HTERT RPE-1 (cell line): ENCODE measurements around the gene IL1RAPL1.

Experiments
- in situ Hi-C: fragments of 300-500 bp; cut with MboI; formaldehyde crosslinking; loops from 4 replicates; pipeline ENCODE4 v1.14.3; 2020; ENCODE audit warnings: low sequenced_read_pairs

The IL1RAPL1 gene

DNA sequence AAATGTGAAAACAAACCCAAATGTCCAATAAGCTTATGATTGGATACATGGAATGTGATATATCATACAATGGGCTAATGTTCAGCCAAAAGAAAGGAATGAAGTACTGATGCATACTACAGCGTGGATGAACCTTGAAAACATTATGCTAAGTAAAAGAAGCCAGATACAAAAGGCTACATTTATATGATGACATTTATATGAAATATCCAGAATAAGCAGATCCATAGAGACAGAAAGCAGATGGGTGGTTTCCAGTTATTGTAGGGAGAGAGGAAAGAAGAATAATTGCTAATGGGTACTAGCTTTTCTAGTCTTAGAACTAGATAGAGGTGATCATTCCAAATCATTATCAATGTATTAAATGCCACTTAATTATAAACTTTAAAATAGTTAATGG is 801.3 kb downstream of the IL1RAPL1 start:
- in situ Hi-C loops, result no loop called here

DNA sequence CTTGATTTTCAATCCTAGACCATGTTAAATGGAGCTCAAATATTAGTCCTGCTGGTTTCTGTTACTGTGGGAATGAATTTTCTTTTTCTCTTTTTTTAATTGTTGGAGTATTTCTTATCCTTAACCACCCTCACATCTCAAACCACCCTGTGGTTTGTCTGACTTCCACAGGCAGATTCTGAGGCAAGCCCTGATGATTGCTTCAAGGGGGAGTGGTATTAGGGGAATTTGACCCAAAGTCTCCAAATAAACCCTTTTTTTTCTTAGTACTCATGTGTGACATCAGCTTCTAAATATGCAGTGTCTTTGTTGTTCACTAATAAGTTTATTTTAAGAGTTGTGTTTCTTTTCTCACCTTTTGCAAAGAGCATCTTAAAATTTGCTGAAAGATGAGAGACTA is 810.3 kb downstream of the IL1RAPL1 start:
- in situ Hi-C loops, result no loop called here

DNA sequence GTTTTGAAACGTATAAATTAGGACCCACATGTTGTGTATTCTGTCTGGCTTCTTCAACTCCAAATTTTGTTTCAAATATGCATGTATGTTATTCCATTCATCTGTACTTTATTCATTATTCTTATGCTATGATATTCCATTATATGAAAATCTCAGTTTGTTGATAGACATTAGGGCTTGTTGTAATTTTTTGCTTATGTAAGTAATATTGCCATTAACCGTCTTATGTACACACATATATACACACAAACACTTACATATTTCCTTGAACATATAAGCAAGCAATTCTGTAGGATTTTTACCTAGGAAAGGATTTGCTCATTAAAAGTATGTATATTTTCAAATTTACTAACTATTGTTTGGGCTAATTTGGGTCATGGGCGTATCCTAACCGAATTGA is 820.1 kb downstream of the IL1RAPL1 start:
- in situ Hi-C loops, result no loop called here

DNA sequence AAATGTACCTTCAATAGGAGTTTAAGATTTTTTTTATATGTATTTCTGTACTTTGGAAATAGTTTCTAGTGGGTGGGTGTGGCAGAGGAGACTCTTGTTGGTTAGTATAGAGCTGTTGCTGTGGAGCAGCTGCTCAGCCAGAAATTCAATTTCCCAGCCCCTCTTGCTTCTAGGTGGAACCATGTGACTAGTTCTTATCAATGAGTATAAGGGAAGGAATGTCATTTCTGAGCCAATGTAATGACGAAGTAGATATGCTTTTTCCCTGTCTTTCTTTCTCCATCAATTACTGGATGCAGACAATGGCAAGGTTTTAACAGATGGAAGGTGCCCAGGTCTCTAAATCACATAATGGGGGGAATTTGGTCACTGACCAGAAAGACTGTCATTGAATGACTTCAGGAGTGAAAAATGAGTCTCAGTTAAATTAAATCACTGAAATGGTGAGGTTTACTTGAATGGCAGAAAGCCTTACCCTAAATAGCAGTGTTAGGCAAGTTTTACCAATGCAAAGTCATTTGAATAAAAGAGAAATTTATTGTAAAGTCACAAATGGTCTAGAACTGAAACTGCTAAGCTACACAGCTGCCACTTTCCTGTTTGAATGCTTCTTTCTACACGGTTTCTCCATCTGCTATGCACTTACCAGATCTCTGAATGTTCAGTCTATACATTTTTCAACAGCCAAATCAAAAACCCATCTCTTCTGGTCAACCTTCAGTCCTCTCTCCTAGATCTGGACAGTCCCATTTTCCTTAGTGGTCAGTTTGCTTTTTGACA is 832.7 kb downstream of the IL1RAPL1 start:
- in situ Hi-C loops, result no loop called here

DNA sequence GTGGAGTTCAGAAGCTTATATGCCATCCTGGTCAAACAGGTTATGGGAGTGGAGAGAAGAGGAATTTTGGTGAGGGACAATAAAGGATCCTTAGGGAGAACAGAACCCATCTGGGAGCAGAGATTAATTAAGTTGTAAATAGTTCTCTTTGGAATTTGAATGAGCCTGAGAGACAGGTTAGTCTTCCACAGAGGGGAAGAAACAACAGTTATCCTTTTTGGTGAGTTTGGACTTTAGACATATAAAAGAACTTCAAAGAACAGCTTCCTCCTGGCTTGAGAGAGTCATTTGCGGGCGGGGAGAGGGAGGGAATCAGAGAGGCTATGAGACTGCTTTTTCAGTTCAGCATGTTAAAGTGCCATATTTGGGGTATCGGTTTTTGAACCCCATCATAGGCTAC is 834.8 kb downstream of the IL1RAPL1 start:
- in situ Hi-C loops, result no loop called here

GRCh38 chrX:29431895-29432294 is 844.6 kb downstream of the IL1RAPL1 start:
- in situ Hi-C loops, result no loop called here

DNA sequence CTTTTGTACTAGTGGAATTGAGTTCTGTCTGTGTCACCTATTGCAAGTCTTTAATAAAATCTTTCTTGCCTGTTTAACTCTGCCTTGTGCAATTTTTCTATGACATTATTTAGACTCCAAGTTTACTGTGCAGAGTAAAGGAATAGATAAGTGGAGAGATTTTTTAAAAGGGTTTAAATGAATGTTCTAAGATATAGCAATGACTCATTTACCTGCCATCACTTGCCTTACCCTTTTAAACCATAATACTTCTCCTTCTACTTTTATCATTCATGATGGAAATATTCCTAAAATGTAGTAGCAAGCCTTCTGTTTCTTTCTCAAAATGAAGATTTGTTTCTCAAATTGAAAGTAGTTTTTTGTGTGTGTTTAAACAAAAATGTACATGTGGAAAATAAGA is 845.3 kb downstream of the IL1RAPL1 start:
- in situ Hi-C loops, result no loop called here

DNA sequence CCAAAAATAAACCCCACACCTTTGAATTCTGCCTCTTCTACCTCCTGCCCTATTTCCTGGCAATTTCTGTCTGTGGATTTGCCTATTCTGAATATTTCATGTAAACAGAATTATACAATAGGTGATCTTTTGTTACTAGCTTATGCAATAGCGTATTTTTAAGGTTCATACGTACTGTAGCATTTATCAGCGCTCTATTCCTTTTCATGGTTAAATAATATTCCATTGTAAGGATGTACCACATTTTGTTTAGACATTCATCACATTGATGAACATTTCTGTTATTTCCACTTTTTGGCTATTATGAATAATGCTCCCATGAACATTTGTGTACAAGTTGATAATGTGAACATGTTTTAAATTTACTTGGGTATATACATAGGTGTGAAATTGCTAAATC is 847.7 kb downstream of the IL1RAPL1 start:
- in situ Hi-C loops, result no loop called here

- in situ Hi-C loops, result no loop called here
Measured at GRCh38 chrX:29435396-29435795, 848.1 kb downstream of the IL1RAPL1 start.

DNA sequence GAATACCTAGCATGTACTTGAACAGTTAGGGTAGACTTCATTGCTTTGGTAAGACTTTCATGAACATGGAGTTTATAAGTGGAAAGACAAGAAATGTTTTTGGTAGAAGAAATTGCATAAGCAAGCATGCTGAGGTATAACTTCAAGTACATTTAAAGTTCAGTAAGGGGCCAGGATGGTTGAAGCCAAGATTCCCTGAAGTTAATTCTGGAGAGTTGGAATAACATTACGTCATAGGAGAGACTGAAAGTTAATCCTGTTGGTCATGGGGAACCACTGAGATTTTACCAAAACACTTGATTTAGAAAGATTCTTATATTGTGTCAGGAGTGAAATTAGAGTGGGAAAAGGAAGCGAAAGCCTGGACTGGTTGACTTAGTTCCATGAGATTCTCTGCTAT is 860.6 kb downstream of the IL1RAPL1 start:
- in situ Hi-C loops, result no loop called here

- in situ Hi-C loops, result no loop called here
Measured at GRCh38 chrX:29453333-29453732, 866.1 kb downstream of the IL1RAPL1 start.

GRCh38 chrX:29455702-29456101 is 868.5 kb downstream of the IL1RAPL1 start:
- in situ Hi-C loops, result no loop called here

GRCh38 chrX:29461039-29461438 is 873.8 kb downstream of the IL1RAPL1 start:
- in situ Hi-C loops, result no loop called here

- in situ Hi-C loops, result no loop called here
Measured at GRCh38 chrX:29466456-29466855, 879.2 kb downstream of the IL1RAPL1 start.

DNA sequence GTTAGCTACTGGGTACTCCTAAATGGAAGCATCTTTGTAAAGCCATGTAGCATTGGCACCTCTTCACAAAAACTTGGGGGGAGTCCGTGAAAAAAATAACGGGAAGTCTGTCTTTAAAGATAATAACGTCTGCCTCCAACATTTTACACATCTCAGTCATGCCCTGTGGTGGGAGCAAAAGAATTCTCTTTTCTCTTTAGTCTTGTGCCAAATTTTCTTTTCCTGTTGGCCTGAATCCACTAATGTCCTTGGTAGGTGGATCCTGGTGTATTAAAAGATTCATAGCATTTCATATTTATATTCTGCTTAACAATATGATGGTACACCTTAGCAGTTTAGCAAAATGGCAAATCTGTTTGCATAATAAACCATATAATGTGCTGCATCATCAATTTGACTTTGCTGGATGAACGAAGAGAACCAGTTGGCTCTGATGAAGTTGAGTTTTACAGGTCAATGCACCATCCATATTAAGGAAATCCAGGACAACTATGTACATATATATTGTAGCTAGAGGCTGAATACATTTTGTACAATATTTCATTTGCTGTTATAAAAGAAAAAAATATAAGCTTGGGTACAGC is 881.8 kb downstream of the IL1RAPL1 start:
- in situ Hi-C loops, result no loop called here

DNA sequence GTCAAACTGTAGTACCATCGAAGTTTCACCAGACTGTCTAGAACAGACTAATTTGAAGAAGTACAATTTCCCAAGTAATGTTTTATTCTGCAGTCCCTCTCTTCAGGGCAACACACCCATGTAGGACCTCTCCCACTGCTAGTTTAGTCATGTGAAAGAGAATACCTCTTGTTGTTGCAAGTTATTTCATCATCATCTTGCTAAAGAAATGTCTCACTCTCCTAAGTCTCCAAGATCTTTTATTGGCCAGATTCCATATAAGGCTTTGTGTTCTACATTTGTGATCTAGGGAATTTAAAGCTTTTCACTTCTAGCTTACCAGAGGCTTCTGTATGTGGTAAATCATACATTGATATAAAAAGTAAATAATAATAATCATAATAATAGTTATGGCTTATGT is 882.8 kb downstream of the IL1RAPL1 start:
- in situ Hi-C loops, result no loop called here

- in situ Hi-C loops, result no loop called here
Measured at GRCh38 chrX:29471829-29472228, 884.6 kb downstream of the IL1RAPL1 start.

GRCh38 chrX:29477878-29478277 is 890.6 kb downstream of the IL1RAPL1 start:
- in situ Hi-C loops, result no loop called here

DNA sequence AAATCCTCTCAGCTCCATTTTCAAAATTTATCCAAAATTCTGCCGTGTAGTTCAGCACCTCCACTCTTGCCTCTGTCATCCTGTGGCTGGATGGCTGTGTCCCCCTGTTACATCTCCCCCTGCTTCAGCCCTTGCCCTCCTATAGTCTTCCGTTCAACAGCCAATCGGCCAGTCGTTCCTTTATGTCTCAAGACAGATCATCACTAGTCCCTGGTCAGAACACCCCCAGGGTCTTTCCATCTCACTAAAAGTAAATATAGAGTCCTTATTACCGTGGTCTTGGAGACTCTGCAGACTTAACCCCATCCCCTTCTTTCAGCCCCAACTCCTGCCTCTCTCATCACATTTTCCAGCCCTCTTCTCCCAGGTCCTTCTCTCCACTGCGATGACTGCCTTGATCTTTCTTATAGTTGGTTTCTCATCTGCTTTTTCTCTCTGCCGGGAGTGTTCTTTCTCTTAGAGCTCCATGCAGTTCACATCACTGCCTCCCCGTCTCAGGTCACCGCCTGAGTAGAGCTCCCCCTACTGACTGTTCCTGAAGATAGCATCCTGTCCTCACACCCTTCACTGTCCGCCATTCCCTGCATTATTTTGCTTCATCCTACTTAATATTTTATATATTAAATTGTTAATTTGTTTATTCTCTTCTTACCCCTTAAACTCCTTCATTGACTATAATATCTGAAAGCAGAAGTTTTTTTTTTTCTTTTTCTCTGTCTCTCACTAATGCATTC is 891.3 kb downstream of the IL1RAPL1 start:
- in situ Hi-C loops, result no loop called here

DNA sequence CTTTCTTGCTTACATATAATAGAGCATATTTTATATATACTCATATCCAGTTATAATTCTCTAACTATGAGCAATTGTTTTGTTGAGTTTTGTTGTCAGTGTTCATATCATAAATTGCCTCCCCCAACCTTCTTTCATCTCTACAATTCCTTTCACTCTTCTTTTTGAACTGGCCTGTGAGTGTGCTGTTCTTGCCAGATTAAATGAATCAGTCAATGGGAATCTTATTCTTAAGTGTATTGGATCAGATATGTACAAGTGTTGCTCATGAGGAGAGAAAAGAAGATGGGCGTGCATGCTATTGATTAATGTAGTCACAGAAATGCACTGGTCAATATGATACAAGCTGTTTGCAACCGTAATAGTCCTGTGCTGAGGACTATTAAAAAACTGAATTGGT is 900.0 kb downstream of the IL1RAPL1 start:
- in situ Hi-C loops, result no loop called here

DNA sequence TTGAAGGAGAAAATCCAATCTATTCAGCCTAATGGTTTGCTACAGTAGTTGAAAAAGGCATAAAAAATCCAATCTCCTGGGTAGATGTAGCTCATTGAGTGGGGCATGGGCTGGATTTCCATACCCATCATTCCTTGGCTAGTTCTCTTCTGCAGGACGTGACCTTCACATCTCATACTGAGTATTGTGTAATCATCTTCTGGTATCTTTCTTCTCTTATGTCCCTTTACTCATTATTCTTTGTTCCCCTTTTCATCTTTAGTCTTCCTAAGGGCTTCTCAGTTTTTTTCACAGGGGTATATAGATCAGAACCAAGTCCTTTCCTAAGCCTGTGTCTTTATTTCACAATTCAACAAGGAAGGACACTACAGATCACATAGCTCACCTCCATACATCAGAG is 900.5 kb downstream of the IL1RAPL1 start:
- in situ Hi-C loops, result no loop called here

DNA sequence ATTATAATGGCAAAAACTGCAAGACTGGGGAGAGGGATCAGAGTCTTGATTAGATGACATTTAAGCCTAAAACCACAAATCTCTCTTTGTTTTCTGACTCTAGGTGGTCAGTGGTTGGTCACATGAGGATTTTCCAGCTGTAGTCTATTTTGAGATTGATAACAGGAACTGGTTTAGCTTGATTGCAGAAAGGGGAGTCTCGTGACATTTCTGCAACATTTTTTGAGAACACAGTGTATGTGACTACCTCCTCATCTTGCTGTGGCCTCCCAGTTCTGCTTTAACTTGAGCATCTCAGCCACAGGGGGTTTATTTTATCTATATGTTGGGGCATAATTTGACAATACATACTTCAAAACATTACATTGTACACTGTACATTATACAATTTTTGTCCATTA is 901.7 kb downstream of the IL1RAPL1 start:
- in situ Hi-C loops, result no loop called here
